Measurements from ENCODE around the gene KAZN.

- TF ChIP-seq CTCF (IDR thresholded peaks at IDR 0.05) (no peak), POLR2A (IDR thresholded peaks at IDR 0.05) (no peak), EP300 (IDR thresholded peaks at IDR 0.05) (no peak)
Measured at GRCh38 chr1:14822493-14822892, 224.0 kb downstream of the KAZN start.
